Spleen (tissue), 11 donors: ENCODE results near the gene ST8SIA3. TPM values are rescaled to one million over a fixed set of nuclear protein-coding genes. Genes with fewer than 3 reads are reported as not detected.

Experiments used
- DNase-seq: peaks from one replicate; pipeline ENCODE4 v3.0.0-alpha.2; 2020
- H3K27ac ChIP-seq, 8 donors: fragments of 200-600 bp; sonication (generic) in 7 of 8; 1 replicate in 4 of 8; 2 replicates in 4 of 8; pipeline versions ENCODE4 v1.5.0 to v1.8.0; 2016 to 2021; ENCODE audit warnings: inconsistent platforms in 4 of 8, mild to moderate bottlenecking in 4 of 8, moderate library complexity in 1 of 8
- H3K27me3 ChIP-seq, 7 donors: fragments of 200-600 bp; sonication (generic) in 6 of 7; replicated peaks in 1 of 7; 1 replicate in 4 of 7; 2 replicates in 3 of 7; pipeline versions ENCODE4 v1.5.0 to v1.8.0; 2016 to 2021; ENCODE audit warnings: inconsistent platforms in 3 of 7, mild to moderate bottlenecking in 1 of 7
- H3K36me3 ChIP-seq, 6 donors: fragments of 200-600 bp; sonication (generic) in 5 of 6; 1 replicate in 4 of 6; 2 replicates in 2 of 6; pipeline versions ENCODE4 v1.5.0 to v1.8.0; 2016 to 2021; ENCODE audit warnings: inconsistent platforms in 2 of 6
- H3K4me1 ChIP-seq, 6 donors: fragments of 200-600 bp; sonication (generic) in 5 of 6; 1 replicate in 3 of 6; 2 replicates in 3 of 6; pipeline versions ENCODE4 v1.5.0 to v1.8.0; 2016 to 2021; ENCODE audit warnings: inconsistent platforms in 3 of 6
- H3K4me3 ChIP-seq, 8 donors: fragments of 200-600 bp; sonication (generic) in 7 of 8; 1 replicate in 4 of 8; 2 replicates in 4 of 8; pipeline versions ENCODE4 v1.5.0 to v1.8.0; 2016 to 2021; ENCODE audit warnings: inconsistent platforms in 4 of 8, mild to moderate bottlenecking in 4 of 8, moderate library complexity in 2 of 8
- H3K9me3 ChIP-seq, 8 donors: fragments of 200-600 bp; sonication (generic) in 7 of 8; 1 replicate in 4 of 8; 2 replicates in 4 of 8; pipeline versions ENCODE4 v1.5.0 to v1.8.0; 2016 to 2021; ENCODE audit warnings: inconsistent platforms in 4 of 8
- CTCF ChIP-seq, 11 experiments: fragments of 200-600 bp in 7 of 11; fragments of 450-650 bp in 4 of 11; sonication (generic) in 4 of 11; IDR thresholded peaks in 8 of 11; conservative IDR thresholded peaks in 3 of 11; 1 replicate in 7 of 11; 2 replicates in 4 of 11; pipeline versions ENCODE4 v1.4.0 to v1.8.0; 2016 to 2021; ENCODE audit warnings: antibody characterized with exemption in 11 of 11, inconsistent platforms in 4 of 11, mild to moderate bottlenecking in 1 of 11
- POLR2A ChIP-seq, 3 donors: fragments of 450-650 bp; IDR thresholded peaks; one replicate each; pipeline ENCODE4 v1.5.1; 2017; ENCODE audit warnings: antibody characterized with exemption in 3 of 3, mild to moderate bottlenecking in 1 of 3
- POLR2AphosphoS5 ChIP-seq, 3 donors: sonication (generic); formaldehyde crosslinking; IDR thresholded peaks; one replicate each; pipeline ENCODE4 v1.5.1; 2017; ENCODE audit warnings: antibody characterized with exemption in 3 of 3
- WGBS, 5 donors: extraction: QIAGEN DNeasy Blood & Tissue Kit in 3 of 5; methylation state at CpG; one replicate each; pipeline versions ENCODE4 v1.1.5 to v1.1.7; 2013 to 2018; 5-methylcytosine and 5-hydroxymethylcytosine counted together
- intact Hi-C: fragments of 100-400 bp; cut with DNase I; formaldehyde crosslinking; loops from one replicate; pipeline ENCODE4 v1.15.0; 2023; ENCODE audit warnings: low total_unique reads
- polyA plus RNA-seq, 3 donors: library from polyadenylated mRNA; stranded (reverse); fragments of 200-250 nt; gene quantifications; one replicate each; pipeline ENCODE4 v1.2.1, GENCODE V29; 2013
- total RNA-seq, 7 donors: library from RNA; depleted of rRNA in 3 of 7; stranded (reverse); fragments of >200 nt in 3 of 7; fragmentation: NEBNext Ultra II Directional in 4 of 7; extraction: Animal tissue kit (Norgen Biotek cat#: 25700) in 4 of 7; gene quantifications; one replicate each; pipeline versions ENCODE4 v1.1.0 to v1.2.1, GENCODE V29; 2016 to 2021
- donor health status: healthy with polysubstance abuse.
- donor health status: DM: no; HTN: no; CAD: no; lungs with moderate emphysema.
- donor health status: DM: no; HTN: no; CAD: no.
- donor health status: Bipolar disorder and iron deficiency.
- donor health status: healthy.
- donor health status: DM: no; HTN: no; CAD: no.
- donor health status: DM: yes; HTN: yes; CAD: no.

ST8SIA3 gene
- total and polyA plus RNA-seq, 10 donors, result not detected

- H3K4me3 ChIP-seq, result no peak overlapping the region
- H3K4me1 ChIP-seq, result no peaks in the 10 kb centered on the region
- no peaks in the 10 kb centered on the region for H3K9me3 ChIP-seq
- H3K27me3 ChIP-seq, result peaks cover 0 to 18% (median 0%) of the 10 kb centered on the region in 7 donors
- H3K36me3 ChIP-seq, result no peaks in the 10 kb centered on the region
- WGBS, 5 donors, result 65 to 78% (median 75%) methylated on average over 2 of the region's 2 CpGs
- DNase-seq, result no peak
- H3K27ac ChIP-seq, result no peak overlapping the region
- intact Hi-C loops, result no loop called here
- TF ChIP-seq POLR2A (IDR thresholded peaks at IDR 0.05) (no peak), POLR2AphosphoS5 (IDR thresholded peaks at IDR 0.05) (no peak), CTCF (IDR thresholded peaks at IDR 0.05 in 8 of 11, conservative IDR thresholded peaks at IDR 0.05 in 3 of 11) (no peak)
These were observed 31.8 kb upstream of the ST8SIA3 start for GRCh38 chr18:57320603-57321002.

GRCh38 chr18:57325491-57326166, 26.7 kb upstream of the ST8SIA3 start:
- Histone ChIP-seq H3K27me3 (peaks cover 0 to 7% (median 0%) of the 10 kb centered on the region in 7 donors), H3K4me3 (no peak overlapping the region), H3K9me3 (no peaks in the 10 kb centered on the region), H3K4me1 (no peaks in the 10 kb centered on the region), H3K27ac (no peak overlapping the region), H3K36me3 (no peaks in the 10 kb centered on the region)
- TF ChIP-seq POLR2AphosphoS5 (IDR thresholded peaks at IDR 0.05) (no peak), CTCF (IDR thresholded peaks at IDR 0.05 in 8 of 11, conservative IDR thresholded peaks at IDR 0.05 in 3 of 11) (no peak), POLR2A (IDR thresholded peaks at IDR 0.05) (no peak)
- DNase-seq, result no peak
- WGBS, 5 donors, result 15 to 45% (median 41%) methylated on average over 1 of the region's 1 CpG
- intact Hi-C loops, result no loop called here

GRCh38 chr18:57326718-57327323, 25.5 kb upstream of the ST8SIA3 start:
- peaks cover 0 to 6% (median 0%) of the 10 kb centered on the region in 7 donors for H3K27me3 ChIP-seq
- DNase-seq, result no peak
- H3K36me3 ChIP-seq, result no peaks in the 10 kb centered on the region
- TF ChIP-seq POLR2AphosphoS5 (IDR thresholded peaks at IDR 0.05) (no peak), POLR2A (IDR thresholded peaks at IDR 0.05) (no peak), CTCF (IDR thresholded peaks at IDR 0.05 in 8 of 11, conservative IDR thresholded peaks at IDR 0.05 in 3 of 11) (no peak)
- H3K4me1 ChIP-seq, result no peaks in the 10 kb centered on the region
- H3K9me3 ChIP-seq, result no peaks in the 10 kb centered on the region
- intact Hi-C loops, result no loop called here
- 57 to 69% (median 59%) methylated on average over 8 of the region's 8 CpGs for WGBS, 5 donors
- no peak overlapping the region for H3K27ac ChIP-seq
- no peak overlapping the region for H3K4me3 ChIP-seq

GRCh38 chr18:57328665-57329064, 23.7 kb upstream of the ST8SIA3 start:
- TF ChIP-seq POLR2A (IDR thresholded peaks at IDR 0.05), result no peak
- TF ChIP-seq POLR2AphosphoS5 (IDR thresholded peaks at IDR 0.05), result no peak
- no peak for TF ChIP-seq CTCF (IDR thresholded peaks at IDR 0.05 in 8 of 11, conservative IDR thresholded peaks at IDR 0.05 in 3 of 11)
- Histone ChIP-seq H3K4me3 (no peak overlapping the region), H3K27me3 (peaks cover 0 to 6% (median 0%) of the 10 kb centered on the region in 7 donors), H3K9me3 (no peaks in the 10 kb centered on the region), H3K27ac (no peak overlapping the region), H3K4me1 (no peaks in the 10 kb centered on the region), H3K36me3 (no peaks in the 10 kb centered on the region)
- no peak for DNase-seq
- intact Hi-C loops, result no loop called here
- WGBS, 5 donors, result 79 to 93% (median 84%) methylated on average over 3 of the region's 3 CpGs
